ENCODE data around the gene NUP54. TPM values are rescaled to one million over a fixed set of nuclear protein-coding genes. Genes with fewer than 3 reads are reported as not detected.

NUP54 gene
- total RNA-seq, 6 experiments from 2014 or later, result 13.3 to 18.9 (median 14.4) TPM

- no peak for TF ChIP-seq CTCF (IDR thresholded peaks at IDR 0.05)
- no peak for TF ChIP-seq POLR2A (IDR thresholded peaks at IDR 0.05)
- intact Hi-C loops (cut with DNase I), result no loop called here
- Histone ChIP-seq H3K27me3 (no peaks in the 10 kb centered on the region), H3K27ac (no peak overlapping the region), H3K9me3 (no peaks in the 10 kb centered on the region), H3K4me1 (no peaks in the 10 kb centered on the region), H3K36me3 (peaks cover 0 to 82% (median 25%) of the 10 kb centered on the region in 4 donors), H3K4me3 (no peak overlapping the region)
- DNase-seq (no peak), ATAC-seq (no peak)
Measured at GRCh38 chr4:76177709-76178108, 29.5 kb upstream of the NUP54 start.

- DNase-seq (no peak), ATAC-seq (no peak)
- intact Hi-C loops (cut with DNase I), result no loop called here
- H3K4me1 ChIP-seq, result no peaks in the 10 kb centered on the region
- H3K36me3 ChIP-seq, result peaks cover 0 to 88% (median 33%) of the 10 kb centered on the region in 4 donors
- WGBS (ENCODE audit: insufficient coverage, low coverage, low lambda C conversion rate, missing lambda C conversion rate), result 86% methylated on average over 1 of the region's 1 CpG
- TF ChIP-seq CTCF (IDR thresholded peaks at IDR 0.05) (no peak), POLR2A (IDR thresholded peaks at IDR 0.05) (no peak)
- H3K27me3 ChIP-seq, result no peaks in the 10 kb centered on the region
- no peaks in the 10 kb centered on the region for H3K9me3 ChIP-seq
- no peak overlapping the region for H3K27ac ChIP-seq
- H3K4me3 ChIP-seq, result no peak overlapping the region
Measured at GRCh38 chr4:76175336-76175735, 27.1 kb upstream of the NUP54 start.

GRCh38 chr4:76174216-76174615, 26.0 kb upstream of the NUP54 start:
- H3K27me3 ChIP-seq, result no peaks in the 10 kb centered on the region
- H3K4me3 ChIP-seq, result no peak overlapping the region
- WGBS (ENCODE audit: insufficient coverage, low coverage, low lambda C conversion rate, missing lambda C conversion rate), result 71% methylated on average over 5 of the region's 6 CpGs
- H3K9me3 ChIP-seq, result no peaks in the 10 kb centered on the region
- ATAC-seq (no peak), DNase-seq (no peak)
- intact Hi-C loops (cut with DNase I), result no loop called here
- H3K27ac ChIP-seq, result no peak overlapping the region
- peaks cover 0 to 90% (median 40%) of the 10 kb centered on the region in 4 donors for H3K36me3 ChIP-seq
- H3K4me1 ChIP-seq, result no peaks in the 10 kb centered on the region
- TF ChIP-seq POLR2A (IDR thresholded peaks at IDR 0.05), result no peak
- no peak for TF ChIP-seq CTCF (IDR thresholded peaks at IDR 0.05)

GRCh38 chr4:76168688-76169087, 20.5 kb upstream of the NUP54 start:
- H3K4me1 ChIP-seq, result no peaks in the 10 kb centered on the region
- intact Hi-C loops (cut with DNase I), result no loop called here
- H3K27me3 ChIP-seq, result no peaks in the 10 kb centered on the region
- no peaks in the 10 kb centered on the region for H3K9me3 ChIP-seq
- no peak overlapping the region for H3K27ac ChIP-seq
- DNase-seq (no peak), ATAC-seq (no peak)
- H3K4me3 ChIP-seq, result no peak overlapping the region
- 86% methylated on average over 1 of the region's 3 CpGs for WGBS (ENCODE audit: insufficient coverage, low coverage, low lambda C conversion rate, missing lambda C conversion rate)
- TF ChIP-seq CTCF (IDR thresholded peaks at IDR 0.05) (no peak), POLR2A (IDR thresholded peaks at IDR 0.05) (no peak)
- peaks cover 3 to 82% (median 41%) of the 10 kb centered on the region in 4 donors for H3K36me3 ChIP-seq

- 68% methylated on average over 3 of the region's 3 CpGs for WGBS (ENCODE audit: insufficient coverage, low coverage, low lambda C conversion rate, missing lambda C conversion rate)
- no peak for TF ChIP-seq CTCF (IDR thresholded peaks at IDR 0.05)
- TF ChIP-seq POLR2A (IDR thresholded peaks at IDR 0.05), result no peak
- Histone ChIP-seq H3K9me3 (no peaks in the 10 kb centered on the region), H3K4me1 (no peaks in the 10 kb centered on the region), H3K4me3 (no peak overlapping the region), H3K36me3 (peaks cover 3 to 82% (median 47%) of the 10 kb centered on the region in 4 donors), H3K27me3 (no peaks in the 10 kb centered on the region), H3K27ac (no peak overlapping the region)
- intact Hi-C loops (cut with DNase I), result no loop called here
- DNase-seq (no peak), ATAC-seq (no peak)
Measured at GRCh38 chr4:76166480-76166879, 18.3 kb upstream of the NUP54 start.
